ENCODE results near the gene TNFRSF9.
"Not testable (repeated sequence)": the region's sequence is repeated elsewhere in the genome, so short reads cannot be mapped to it uniquely, and the experiment has no call there.

The TNFRSF9 gene

GRCh38 chr1:7932524-7933138 lies 8.0 kb downstream of the TNFRSF9 start:
- no peak for DNase-seq (ENCODE audit: low read depth)
- TF ChIP-seq CTCF (IDR thresholded peaks at IDR 0.05; ENCODE audit: control insufficient read depth, insufficient read depth, low read depth, low read length, missing control alignments) = no peak

GRCh38 chr1:7931446-7931812 lies 9.2 kb downstream of the TNFRSF9 start:
- H3K4me3 ChIP-seq (ENCODE audit: control insufficient read depth, low read depth, low read length) = no peak overlapping the region
- TF ChIP-seq CTCF (IDR thresholded peaks at IDR 0.05; ENCODE audit: control insufficient read depth, insufficient read depth, low read depth, low read length, missing control alignments) = no peak
- DNase-seq (ENCODE audit: low read depth) = no peak

More at GRCh38 chr1:7932524-7933138, 8.0 kb downstream of the TNFRSF9 start:
- no peak overlapping the region for H3K4me3 ChIP-seq (ENCODE audit: control insufficient read depth, low read depth, low read length)

- H3K4me3 ChIP-seq (ENCODE audit: control insufficient read depth, low read depth, low read length) = no peak overlapping the region
- no peak for DNase-seq (ENCODE audit: low read depth)
- TF ChIP-seq CTCF (IDR thresholded peaks at IDR 0.05; ENCODE audit: control insufficient read depth, insufficient read depth, low read depth, low read length, missing control alignments) = no peak
Observed at GRCh38 chr1:7930645-7931445, 9.8 kb downstream of the TNFRSF9 start.

GRCh38 chr1:7929637-7930036 lies 11.0 kb downstream of the TNFRSF9 start:
- no peak overlapping the region for H3K4me3 ChIP-seq (ENCODE audit: control insufficient read depth, low read depth, low read length)
- no peak for DNase-seq (ENCODE audit: low read depth)
- no peak for TF ChIP-seq CTCF (IDR thresholded peaks at IDR 0.05; ENCODE audit: control insufficient read depth, insufficient read depth, low read depth, low read length, missing control alignments)

GRCh38 chr1:7928247-7928646 lies 12.4 kb downstream of the TNFRSF9 start:
- no peak for TF ChIP-seq CTCF (IDR thresholded peaks at IDR 0.05; ENCODE audit: control insufficient read depth, insufficient read depth, low read depth, low read length, missing control alignments)
- DNase-seq (ENCODE audit: low read depth) = no peak
- no peak overlapping the region for H3K4me3 ChIP-seq (ENCODE audit: control insufficient read depth, low read depth, low read length)

- DNase-seq (ENCODE audit: low read depth); H3K4me3 ChIP-seq (ENCODE audit: control insufficient read depth, low read depth, low read length): not testable (repeated sequence)
Observed at GRCh38 chr1:7927061-7927460, 13.6 kb downstream of the TNFRSF9 start.

GRCh38 chr1:7922301-7922700 lies 18.3 kb downstream of the TNFRSF9 start:
- no peak for TF ChIP-seq CTCF (IDR thresholded peaks at IDR 0.05; ENCODE audit: control insufficient read depth, insufficient read depth, low read depth, low read length, missing control alignments)
- H3K4me3 ChIP-seq (ENCODE audit: control insufficient read depth, low read depth, low read length) = peak overlapping the region; percentile 29; the same call in 1 of the 2 replicates
- DNase-seq (ENCODE audit: low read depth) = peak; percentile 27
